ENCODE data around the gene CAMK2B.
"Not testable (repeated sequence)": the region's sequence is repeated elsewhere in the genome, so short reads cannot be mapped to it uniquely, and the experiment has no call there.

CAMK2B gene

DNA sequence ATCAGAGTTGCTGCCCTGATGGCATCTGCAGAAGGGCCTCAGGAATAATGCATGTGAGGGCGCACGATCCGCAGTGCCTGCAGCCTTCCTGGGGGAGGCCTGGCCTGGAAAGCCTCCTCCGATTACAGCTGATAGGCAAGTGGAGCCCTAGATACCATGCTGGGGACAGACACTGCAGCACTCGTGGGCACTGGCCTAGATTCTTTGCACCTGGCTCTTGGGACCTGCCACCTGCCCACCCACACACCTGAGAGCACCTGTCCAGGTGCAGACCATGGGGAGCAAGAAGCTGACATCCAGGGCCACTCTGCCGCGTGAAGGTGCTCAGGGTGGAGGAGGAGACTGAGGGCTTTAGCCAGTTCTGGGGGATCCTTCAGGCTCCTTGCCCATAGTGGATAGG is 109.9 kb downstream of the CAMK2B start:
- no peak for DNase-seq (ENCODE audit: low read depth)

DNA sequence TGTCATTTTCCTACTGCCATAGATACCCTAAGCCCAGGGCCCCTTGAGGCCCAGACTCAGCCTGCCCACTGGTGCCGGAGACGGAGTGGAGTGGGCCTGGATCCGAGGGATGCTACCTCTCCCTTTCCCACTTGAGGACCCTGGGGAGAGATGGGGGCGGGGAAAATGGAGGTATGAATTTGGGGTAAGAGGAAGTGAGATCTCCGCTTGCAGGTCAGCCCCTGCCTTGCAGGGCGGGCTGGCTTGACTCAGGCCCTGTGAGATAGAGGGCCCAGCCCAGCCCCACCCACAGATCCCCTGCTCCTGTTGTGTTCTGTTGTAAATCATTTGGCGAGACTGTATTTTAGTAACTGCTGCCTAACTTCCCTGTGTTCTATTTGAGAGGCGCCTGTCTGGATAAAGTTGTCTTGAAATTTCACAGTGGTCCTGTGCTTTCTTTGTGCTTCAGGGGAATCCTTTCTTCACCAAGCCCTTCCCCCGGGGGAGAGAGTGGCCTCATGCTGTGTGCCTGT is 111.5 kb downstream of the CAMK2B start:
- no peak for DNase-seq (ENCODE audit: low read depth)

DNA sequence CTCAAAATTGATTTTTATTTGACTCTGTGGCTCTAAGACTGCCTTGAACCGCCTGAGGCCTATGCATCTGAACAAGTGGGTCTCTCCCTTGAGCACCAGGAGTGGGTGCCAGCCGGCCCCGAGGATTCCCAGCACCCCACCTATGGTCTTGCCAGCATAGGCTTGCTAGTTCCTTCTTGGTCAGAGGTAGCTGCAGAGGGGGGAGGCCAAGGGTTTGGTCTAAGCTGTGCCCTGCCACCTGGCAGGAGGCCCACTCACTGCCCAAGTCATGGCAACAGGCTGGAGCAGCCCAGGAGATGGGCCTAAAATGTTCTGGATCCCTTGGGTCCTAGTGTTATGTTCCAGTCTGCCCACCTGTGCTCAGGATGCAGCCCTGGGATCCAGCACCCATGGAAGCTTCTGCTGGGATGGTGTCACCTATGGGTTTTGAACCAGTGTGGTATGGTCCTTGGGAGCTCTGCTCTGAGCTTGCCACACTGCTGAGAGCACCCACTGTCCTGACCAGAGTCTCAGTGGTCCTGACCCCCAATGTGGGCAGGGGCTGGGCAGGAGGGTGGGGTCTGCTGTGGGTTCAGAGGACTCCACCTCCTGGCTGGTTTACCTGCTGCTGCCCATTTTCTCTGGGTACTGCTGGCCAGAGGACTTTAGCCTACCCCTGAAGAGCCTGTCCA is 112.1 kb downstream of the CAMK2B start:
- DNase-seq (ENCODE audit: low read depth): no peak

DNA sequence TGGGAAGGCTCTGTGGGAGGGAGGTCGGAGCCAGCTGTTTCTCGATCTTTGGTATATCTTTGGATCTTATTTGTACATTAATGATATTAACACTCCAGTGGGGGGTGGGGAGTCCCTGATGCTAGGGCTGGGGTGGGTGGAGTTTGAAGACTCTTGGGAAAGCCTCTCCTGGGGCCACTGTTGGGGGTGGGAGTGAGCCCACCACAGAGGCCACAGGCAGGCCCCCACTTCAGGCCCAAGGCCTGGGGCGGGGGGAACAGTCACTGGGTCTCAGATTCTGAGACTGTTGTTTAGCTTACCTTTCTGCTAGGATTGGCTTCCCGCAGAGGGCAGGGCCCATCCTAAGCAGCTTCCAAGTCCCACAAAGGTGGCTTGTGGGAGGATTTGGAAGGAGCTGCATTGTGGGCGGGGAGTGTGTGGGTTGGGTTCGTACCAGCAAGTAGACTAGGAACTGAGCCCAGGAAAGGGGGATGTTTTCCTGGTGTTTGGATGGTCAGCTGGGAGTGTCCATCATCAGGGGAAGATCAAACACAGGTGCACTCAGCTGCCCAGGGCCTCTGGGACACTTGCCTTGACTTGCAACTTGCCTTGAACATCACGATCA is 112.7 kb downstream of the CAMK2B start:
- no peak for DNase-seq (ENCODE audit: low read depth)

DNA sequence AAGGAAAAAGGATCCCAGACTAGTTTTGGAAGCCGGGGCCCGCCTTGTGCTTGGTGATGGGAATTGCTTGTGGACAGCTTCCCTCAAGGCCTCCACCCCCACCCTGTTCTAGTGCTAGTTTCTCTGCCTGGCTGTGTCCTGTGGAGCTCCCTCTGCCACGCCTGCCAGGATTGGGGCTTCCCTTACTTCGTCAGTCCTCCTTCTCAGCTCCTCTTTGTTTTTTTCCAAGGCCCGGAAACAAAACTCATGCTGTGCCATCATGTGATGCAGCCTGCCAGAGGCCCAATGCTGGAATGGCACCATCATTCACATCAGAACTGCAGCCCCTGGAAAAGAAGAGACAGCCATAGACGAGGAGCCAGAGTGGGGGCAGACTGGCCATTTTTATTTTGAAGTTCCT is 113.4 kb downstream of the CAMK2B start:
- no peak for DNase-seq (ENCODE audit: low read depth)

DNA sequence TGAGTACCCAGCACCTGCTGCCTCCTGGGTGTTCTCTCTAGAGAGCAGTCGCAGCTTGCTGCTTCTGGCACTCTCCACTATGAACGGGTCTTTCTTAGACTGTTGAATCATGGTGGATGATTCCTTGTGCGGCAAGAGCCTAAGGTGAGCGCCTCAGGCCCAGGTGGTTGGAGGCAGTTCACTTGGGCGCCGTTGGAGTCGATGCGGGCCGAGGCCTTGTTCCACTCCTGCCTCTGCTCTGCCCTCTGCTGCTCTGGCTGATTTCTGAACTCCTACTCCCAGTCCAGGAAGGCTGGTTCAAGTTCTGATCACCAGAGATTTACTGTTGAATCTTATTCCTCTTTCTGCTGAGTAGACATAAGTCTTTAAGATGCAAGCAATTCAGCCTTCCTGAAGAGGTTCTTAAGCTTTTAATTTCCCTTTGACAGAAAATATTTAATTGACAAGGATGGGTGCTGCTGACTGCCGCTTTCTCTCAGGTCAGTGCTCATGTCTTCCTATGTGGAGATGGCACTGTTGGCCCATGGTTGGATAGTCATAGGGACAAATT is 114.2 kb downstream of the CAMK2B start:
- no peak for DNase-seq (ENCODE audit: low read depth)

DNA sequence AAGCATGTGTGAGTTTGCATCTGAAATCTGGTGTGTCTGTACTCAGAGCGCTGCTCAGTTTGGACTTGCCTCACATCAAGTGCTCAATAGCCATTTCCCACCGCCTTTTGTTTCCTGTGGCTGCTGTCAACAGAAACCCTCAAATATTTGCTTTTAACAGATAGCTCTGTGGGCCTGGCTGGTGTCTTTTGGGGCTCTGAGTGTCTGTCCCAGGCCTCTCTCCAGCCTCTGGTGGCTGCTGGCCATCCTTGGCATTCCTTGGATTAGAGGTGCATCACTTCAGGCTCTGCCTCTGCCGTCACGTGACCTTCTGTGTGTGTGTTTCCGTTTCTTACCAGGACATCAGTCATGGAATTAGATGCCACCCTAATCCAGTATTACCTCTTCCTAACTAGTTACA is 115.3 kb downstream of the CAMK2B start:
- DNase-seq (ENCODE audit: low read depth): no peak

DNA sequence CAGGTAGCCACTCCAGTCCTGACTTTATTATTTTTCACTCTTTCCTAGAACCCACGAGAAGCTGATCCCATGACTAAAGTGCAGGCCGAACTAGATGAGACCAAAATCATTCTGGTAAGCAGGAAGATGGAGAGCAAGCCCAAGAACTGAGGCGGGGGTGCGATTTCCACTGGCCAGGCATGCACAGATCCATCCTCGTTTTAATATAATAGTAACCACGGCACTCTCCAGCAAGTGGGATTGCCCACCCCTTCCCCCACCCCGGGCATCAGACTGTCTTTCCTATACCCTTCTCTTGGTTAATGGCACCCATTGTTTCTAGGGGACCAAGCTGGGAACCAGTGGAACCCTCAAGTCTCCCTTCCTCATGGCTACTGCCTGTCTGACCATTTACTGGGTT is 117.3 kb downstream of the CAMK2B start:
- no peak for DNase-seq (ENCODE audit: low read depth)

DNA sequence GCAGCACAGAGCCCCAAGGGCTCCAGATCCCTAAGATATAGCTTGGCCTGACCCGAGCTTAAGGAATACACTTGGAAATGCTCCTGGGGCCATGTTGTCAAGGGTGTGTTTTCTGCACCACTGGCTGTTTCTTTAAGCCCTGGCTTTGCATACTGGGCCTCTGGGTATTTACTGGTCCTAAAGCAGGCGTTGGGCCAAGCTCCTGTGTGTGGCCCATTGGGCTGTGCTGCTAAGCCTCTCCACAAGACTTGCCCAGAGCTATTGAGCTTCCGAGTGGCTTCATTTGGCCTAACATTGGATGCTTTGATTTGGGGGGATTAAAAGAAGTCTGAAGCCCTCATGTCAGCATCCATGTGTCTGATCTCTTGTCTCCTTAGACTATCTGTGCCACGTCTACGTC is 119.4 kb downstream of the CAMK2B start:
- no peak for DNase-seq (ENCODE audit: low read depth)

DNA sequence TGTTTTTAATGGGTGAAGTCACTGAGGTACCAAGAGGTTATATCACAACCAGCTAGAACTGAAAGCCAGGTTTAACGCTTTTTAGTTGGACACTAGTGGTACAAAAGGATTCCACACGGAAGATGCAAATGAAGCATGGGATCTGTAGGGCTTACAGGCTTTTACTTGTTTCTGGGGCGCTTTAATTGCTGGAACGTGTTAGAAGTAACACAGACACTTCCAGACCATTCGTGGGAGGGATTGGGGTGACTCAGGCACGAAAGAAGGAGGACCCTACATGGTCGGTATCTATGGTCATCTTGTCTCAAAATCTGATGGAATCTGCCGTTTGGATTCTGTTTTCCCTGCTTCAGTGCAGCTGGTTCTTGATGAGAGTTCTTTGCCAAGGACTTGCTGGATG is 123.6 kb downstream of the CAMK2B start:
- no peak for DNase-seq (ENCODE audit: low read depth)

DNA sequence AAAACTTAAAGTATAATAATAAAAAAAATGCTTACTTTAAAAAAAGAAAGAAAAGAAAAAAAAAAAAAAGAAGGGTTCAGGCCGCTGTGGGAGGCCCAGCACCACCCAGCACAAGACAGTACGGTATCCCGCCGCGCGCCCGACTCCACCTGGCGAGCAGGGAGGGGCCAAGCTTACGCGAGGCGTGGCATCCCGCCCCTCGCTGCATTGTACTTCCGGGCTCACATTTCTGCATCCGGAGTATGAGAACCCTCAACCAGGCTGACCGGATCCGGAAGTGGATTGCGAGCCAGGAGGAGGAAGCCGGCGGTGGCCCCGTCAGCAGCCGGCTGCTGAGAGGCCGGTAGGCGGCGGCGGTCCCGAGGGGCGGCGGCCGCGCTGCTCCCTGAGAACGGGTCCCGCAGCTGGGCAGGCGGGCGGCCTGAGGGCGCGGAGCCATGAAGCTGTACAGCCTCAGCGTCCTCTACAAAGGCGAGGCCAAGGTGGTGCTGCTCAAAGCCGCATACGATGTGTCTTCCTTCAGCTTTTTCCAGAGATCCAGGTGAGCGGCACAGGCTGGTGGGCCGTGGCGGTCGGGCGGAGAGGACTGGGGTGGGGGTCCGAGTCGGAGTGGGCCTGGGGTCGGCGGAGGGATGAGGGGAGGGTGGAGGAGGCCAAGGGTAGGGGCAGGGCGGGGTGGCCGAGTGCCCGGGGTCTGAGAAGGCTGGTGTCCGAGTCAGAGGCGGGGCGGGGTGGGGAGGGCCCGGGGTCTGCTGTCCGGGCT is 124.5 kb downstream of the CAMK2B start, which contains the start of gene YKT6:
TSS of gene YKT6 (plus strand) at position 280 of the 763 bp plus-strand sequence. CDS start at position 438, 158 bp downstream.
- peak; percentile 93 for DNase-seq (ENCODE audit: low read depth)

DNA sequence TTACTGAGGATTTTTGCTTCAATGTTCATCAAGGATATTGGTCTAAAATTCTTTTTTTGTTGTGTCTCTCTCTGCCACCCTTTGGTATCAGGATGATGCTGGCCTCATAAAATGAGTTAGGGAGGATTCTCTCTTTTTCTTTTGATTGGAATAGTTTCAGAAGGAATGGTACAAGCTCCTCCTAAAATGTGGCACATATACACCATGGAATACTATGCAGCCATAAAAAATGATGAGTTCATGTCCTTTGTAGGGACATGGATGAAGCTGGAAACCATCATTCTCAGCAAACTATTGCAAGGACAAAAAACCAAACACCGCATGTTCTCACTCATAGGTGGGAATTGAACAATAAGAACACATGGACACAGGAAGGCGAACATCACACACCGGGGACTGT is 125.2 kb downstream of the CAMK2B start:
- DNase-seq (ENCODE audit: low read depth): not testable (repeated sequence)

DNA sequence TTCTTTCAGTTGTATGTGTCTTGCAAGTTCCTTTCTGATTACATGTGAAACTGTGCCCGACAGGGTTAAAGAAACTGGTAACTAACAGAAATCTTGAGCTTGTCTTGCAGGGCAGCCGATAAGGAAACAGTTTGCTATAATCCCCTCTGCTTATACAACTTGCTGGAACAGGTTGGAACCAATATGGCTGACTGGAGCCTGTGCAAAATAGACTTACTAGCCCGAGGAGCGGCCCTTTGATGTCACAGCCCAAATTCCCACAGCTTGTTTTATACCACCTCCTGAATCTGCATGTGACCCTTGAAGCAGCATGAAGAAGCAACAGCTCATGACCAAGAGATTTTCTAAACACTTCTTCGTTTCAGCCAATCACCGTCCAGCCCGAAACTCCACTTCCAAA is 127.9 kb downstream of the CAMK2B start:
- no peak for DNase-seq (ENCODE audit: low read depth)

DNA sequence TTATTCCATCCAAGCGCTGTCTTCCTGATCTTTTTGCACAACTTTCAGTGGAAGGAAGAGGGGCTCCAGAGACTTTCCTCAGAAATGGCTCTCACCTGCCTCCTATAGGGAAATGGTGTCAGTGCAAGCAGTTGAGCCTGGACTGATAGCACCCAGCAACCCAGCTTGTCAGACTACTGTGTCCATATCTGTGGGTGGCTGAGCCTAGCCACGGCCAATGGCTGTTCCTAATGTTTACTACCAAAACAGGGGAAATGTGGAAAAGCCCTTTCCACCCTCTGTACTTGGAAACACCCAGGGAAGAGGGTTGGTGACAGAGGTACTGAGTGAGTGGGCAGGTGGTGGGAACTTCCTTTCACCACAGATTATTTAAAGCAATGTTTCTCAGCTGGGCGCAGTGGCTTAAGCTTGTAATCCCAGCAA is 128.9 kb downstream of the CAMK2B start:
- DNase-seq (ENCODE audit: low read depth): no peak

DNA sequence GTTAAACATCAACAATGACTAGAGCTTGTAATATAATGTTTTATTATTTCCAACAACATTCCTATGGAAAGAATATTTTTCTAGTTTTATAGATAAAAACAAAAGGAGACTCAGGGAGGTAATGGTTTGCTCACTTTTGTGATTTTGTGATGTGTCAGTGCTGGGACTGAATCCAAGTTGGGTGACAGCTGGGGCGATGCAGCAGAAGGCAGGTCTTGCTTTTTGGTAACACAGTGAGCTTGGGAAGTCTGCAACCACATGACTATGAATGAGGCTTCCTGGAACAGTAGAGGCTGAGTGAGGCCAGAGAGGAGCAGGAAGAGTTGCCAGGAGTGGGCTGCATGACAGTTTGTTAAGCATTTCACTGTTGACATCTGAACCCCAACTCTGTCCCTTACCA is 129.5 kb downstream of the CAMK2B start:
- no peak for DNase-seq (ENCODE audit: low read depth)

DNA sequence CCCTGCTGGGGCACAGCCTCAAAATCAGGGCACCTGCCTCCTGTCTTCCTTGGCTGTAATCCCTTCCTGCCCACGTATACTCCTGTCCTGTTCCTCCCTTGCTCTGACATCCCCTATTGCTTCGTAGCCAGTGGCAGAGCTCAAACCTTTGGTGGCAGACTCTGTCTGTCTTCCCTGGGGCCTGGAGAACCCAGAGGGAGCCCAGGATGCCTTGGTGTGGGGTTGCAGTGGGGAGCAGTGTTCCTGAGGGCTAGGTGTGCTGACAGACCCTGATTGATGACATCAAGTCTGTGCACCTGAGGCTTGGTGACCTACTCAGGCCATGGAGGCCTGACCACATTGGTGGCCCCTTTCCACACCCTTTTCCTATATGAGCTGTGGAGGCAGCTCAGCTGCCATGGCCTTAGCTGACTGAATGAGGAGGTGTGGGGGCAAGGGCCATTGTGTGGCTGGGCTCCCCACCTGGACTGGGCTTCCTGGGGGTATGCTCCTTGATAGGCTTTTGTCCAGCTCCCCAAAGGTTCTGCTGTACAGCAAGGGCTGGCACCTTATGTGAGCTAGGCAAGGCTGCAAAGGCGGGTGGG is 130.7 kb downstream of the CAMK2B start:
- DNase-seq (ENCODE audit: low read depth): no peak

DNA sequence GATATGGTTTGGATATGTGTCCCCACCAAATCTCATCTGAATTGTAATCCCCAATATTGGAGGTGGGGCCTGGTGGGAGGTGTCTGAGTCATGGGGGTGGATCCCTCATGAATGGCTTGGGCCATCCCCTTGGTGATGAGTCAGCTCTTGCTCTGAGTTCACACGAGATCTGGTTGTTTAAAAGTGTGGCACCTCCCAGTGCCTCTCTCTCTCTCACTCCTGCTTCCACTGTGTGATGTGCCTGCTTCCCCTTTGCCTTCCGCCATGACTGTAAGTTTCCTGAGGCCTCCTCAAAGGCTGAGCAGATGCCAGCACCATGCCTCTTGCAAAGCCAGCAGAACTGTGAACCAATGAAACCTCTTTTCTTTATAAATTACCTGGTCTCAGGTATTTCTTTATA is 131.3 kb downstream of the CAMK2B start:
- peak; percentile 41 for DNase-seq (ENCODE audit: low read depth)

DNA sequence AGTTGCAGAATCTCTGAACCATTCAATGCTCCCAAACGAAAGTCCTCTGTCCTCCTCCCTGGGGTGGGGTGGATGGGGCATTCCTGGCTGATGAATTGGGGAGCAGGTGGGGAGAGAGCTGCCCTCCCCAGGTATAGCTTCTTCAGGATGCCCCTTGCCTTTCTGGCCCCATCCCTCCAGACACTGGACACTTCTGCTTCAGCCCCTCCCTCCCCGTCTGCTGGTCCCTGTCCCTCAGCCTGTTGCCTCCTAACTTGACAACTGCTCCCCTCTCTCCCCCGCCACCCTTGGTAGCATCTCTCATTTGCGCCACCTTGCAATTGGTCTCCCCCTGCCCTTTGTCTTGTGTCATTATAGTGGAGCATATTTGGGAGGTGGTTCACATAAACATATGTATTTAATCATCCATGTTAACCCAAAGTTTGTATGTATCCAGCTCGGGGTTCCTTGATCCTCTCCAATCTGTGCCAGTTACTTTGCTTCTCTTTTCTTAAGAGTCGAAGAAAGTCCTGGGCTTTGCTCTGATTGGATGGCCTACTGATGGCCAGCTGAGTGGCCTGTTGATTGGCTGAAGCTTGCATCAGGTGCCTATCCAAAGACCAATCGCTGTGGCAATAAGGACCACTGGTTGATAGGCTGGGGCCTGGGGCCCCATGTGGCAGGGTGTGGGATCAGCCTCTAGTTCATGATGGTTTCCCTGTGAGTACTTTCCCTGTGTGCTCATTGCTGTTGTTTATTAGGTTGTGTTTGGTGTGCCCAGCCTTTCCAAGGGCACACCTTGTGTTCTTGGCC is 132.2 kb downstream of the CAMK2B start:
- no peak for DNase-seq (ENCODE audit: low read depth)

DNA sequence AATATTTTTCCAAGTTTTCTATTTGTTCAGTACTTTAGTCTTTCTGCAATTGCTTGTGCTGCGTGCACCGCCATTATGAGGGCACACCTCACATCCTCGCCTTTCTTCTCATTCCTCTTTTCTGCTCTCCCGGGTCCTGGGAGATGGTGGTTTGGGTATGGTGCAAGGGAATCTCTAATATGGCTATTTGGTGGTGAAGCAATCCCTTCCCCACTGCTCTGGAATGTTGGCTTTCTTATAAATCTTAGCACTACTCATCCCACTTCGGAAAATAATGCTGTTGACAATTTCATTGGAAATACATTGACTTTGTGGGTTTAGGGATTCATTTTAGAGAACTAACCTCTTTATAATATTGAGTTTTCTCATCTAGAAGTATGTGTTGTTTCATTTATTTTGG is 134.2 kb downstream of the CAMK2B start:
- DNase-seq (ENCODE audit: low read depth): no peak

DNA sequence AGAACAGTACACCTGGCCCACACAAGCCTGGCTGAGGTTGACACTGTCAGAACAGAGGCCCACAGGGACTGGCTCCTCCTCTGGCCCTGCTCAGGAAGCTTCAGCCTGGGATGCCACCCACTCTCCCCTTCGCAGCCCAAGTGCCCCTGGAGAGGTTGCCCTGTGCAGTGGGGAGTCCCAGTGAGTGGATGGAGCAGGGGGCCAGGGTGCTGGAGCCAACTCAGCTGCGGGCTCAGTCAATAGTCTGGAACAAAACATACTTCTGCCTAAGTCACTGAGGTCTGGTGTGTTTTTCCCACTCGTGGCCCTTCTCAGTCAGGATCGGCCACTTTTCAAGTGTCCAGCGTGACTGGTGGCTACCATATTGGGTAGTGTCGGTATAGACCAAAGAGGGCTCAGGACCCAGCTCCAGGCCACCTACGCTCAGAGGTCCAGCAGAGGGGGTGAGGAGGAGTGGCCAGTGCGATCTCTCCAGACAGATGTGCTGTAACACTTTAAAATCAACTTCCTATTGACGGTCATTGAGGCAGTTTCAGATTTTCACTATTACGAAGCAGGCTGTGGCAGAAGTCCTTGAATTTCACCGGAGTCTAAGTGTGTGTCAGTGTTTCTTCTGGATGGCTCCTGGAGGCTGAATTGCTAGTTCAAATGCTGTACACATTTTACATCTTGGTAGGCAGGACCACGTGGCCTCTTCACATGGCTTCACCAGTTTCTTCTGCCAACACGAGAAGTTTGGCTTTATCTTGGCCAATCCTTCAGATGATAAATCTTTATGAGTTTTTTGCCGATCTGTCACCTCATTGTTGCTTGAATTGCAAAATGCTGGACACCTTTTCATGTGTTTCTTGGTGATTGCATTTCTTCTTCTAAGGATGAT is 135.2 kb downstream of the CAMK2B start:
- no peak for DNase-seq (ENCODE audit: low read depth)
